HepG2 (cell line): ENCODE results near the gene RPLP2. TPM values are rescaled to one million over a fixed set of nuclear protein-coding genes. Genes with fewer than 3 reads are reported as not detected.

Experiments
- CBFB ChIP-seq: sonication (generic); formaldehyde crosslinking; IDR thresholded peaks from 2 replicates; pipeline ENCODE4 v1.4.0; 2020; ENCODE audit warnings: missing genetic modification reagents
- CBX1 ChIP-seq: IDR thresholded peaks from one replicate; pipeline ENCODE4 v1.6.1; 2016; ENCODE audit warnings: antibody characterized with exemption, low read depth
- HDAC6 ChIP-seq: fragments of 200-600 bp; sonication (generic); IDR thresholded peaks from 2 replicates; pipeline ENCODE4 v1.7.0; 2017; ENCODE audit warnings: mild to moderate bottlenecking, antibody characterized with exemption, low read length, low read depth
- IKZF4 ChIP-seq: sonication (generic); formaldehyde crosslinking; IDR thresholded peaks from 2 replicates; pipeline ENCODE4 v1.5.1; 2020; ENCODE audit warnings: borderline replicate concordance, mild to moderate bottlenecking, low read depth, missing genetic modification reagents; ENCODE audit errors: not compliant biosample characterization
- KDM5A ChIP-seq: fragments of 200-600 bp; sonication (generic); IDR thresholded peaks from 2 replicates; pipeline ENCODE4 v1.7.0; 2018; ENCODE audit warnings: antibody characterized with exemption, mild to moderate bottlenecking, low read length, borderline replicate concordance
- TBX3 ChIP-seq: fragments of 450-650 bp; IDR thresholded peaks from 2 replicates; pipeline ENCODE4 v1.6.1; 2017; ENCODE audit warnings: antibody characterized with exemption, mild to moderate bottlenecking, inconsistent platforms, borderline replicate concordance
- TEAD3 ChIP-seq: optimal IDR thresholded peaks from 2 replicates; pipeline ENCODE3; 2016; ENCODE audit warnings: borderline replicate concordance
- WIZ ChIP-seq: sonication (generic); formaldehyde crosslinking; IDR thresholded peaks from 2 replicates; pipeline ENCODE4 v1.5.1; 2020; ENCODE audit warnings: mild to moderate bottlenecking, missing genetic modification reagents
- ZBTB42 ChIP-seq: sonication (generic); formaldehyde crosslinking; IDR thresholded peaks from 2 replicates; pipeline ENCODE4 v1.5.0; 2020; ENCODE audit warnings: mild to moderate bottlenecking, missing genetic modification reagents
- ZMAT3 ChIP-seq: sonication (generic); formaldehyde crosslinking; conservative IDR thresholded peaks from 2 replicates; pipeline ENCODE4 v1.7.0; 2021; ENCODE audit warnings: missing genetic modification reagents
- ZNF446 ChIP-seq: sonication (generic); formaldehyde crosslinking; IDR thresholded peaks from 2 replicates; pipeline ENCODE4 v1.5.0; 2020; ENCODE audit warnings: mild to moderate bottlenecking, missing genetic modification reagents
- ZNF564 ChIP-seq: sonication (generic); formaldehyde crosslinking; IDR thresholded peaks from 2 replicates; pipeline ENCODE4 v1.8.1; 2023; ENCODE audit warnings: mild to moderate bottlenecking, missing genetic modification reagents
- ZNF724P ChIP-seq: sonication (generic); formaldehyde crosslinking; IDR thresholded peaks from 2 replicates; pipeline ENCODE4 v1.8.0; 2022; ENCODE audit warnings: missing genetic modification reagents, borderline replicate concordance
- polyA plus RNA-seq, 8 experiments: library from polyadenylated mRNA; depleted of rRNA in 3 of 8; stranded (reverse) in 7 of 8; unstranded in 1 of 8; fragments of >200 nt; fragmentation: Illumina TruSeq in 4 of 8; extraction: Trizol in 4 of 8; gene quantifications; 2 replicates each; pipeline versions ENCODE4 v1.2.1 to v1.2.3, GENCODE V29; 2011 to 2016; ENCODE audit warnings: low read depth in 4 of 8, missing spikeins in 1 of 8, mixed read lengths in 1 of 8; ENCODE audit not compliant: insufficient read depth in 1 of 8
- total RNA-seq, 5 experiments: library from RNA; depleted of rRNA; stranded (reverse); fragments of >200 nt; fragmentation: Illumina TruSeq; extraction: Trizol; gene quantifications; 2 replicates each; pipeline ENCODE4 v1.2.3, GENCODE V29; 2016; ENCODE audit warnings: low read depth in 1 of 5
- TF ChIP-seq, protein P1 (sequence below): sonication (generic); formaldehyde crosslinking; IDR thresholded peaks from 2 replicates; pipeline ENCODE4 v1.8.0; 2022; ENCODE audit warnings: mild to moderate bottlenecking, missing genetic modification reagents
- TF ChIP-seq, protein P2 (sequence below): sonication (generic); formaldehyde crosslinking; IDR thresholded peaks from 2 replicates; pipeline ENCODE4 v1.4.0; 2020; ENCODE audit warnings: missing genetic modification reagents
- TF ChIP-seq, protein P3 (sequence below): fragments of 450-650 bp; IDR thresholded peaks from 2 replicates; pipeline ENCODE4 v1.6.1; 2017
- TF ChIP-seq, protein P4 (sequence below): sonication (generic); formaldehyde crosslinking; IDR thresholded peaks from 2 replicates; pipeline ENCODE4 v1.5.0; 2020; ENCODE audit warnings: mild to moderate bottlenecking, missing genetic modification reagents, borderline replicate concordance
- TF ChIP-seq, protein P5 (sequence below): sonication (generic); formaldehyde crosslinking; IDR thresholded peaks from 2 replicates; pipeline ENCODE4 v1.4.0; 2020; ENCODE audit warnings: low read depth, mild to moderate bottlenecking, missing genetic modification reagents
- TF ChIP-seq, protein P6 (sequence below): sonication (generic); formaldehyde crosslinking; IDR thresholded peaks from 2 replicates; pipeline ENCODE4 v1.4.0; 2020; ENCODE audit warnings: missing genetic modification reagents, borderline replicate concordance
- TF ChIP-seq, protein P7 (sequence below): sonication (generic); formaldehyde crosslinking; IDR thresholded peaks from 2 replicates; pipeline ENCODE4 v1.8.1; 2023; ENCODE audit warnings: missing genetic modification reagents, mild to moderate bottlenecking, borderline replicate concordance

RPLP2 gene
- total and polyA plus RNA-seq, 2 of the 13 experiments (the other 11 are each of a cell fraction or from before 2014, with no cell fraction given) = 978 to 2,106 TPM

DNA sequence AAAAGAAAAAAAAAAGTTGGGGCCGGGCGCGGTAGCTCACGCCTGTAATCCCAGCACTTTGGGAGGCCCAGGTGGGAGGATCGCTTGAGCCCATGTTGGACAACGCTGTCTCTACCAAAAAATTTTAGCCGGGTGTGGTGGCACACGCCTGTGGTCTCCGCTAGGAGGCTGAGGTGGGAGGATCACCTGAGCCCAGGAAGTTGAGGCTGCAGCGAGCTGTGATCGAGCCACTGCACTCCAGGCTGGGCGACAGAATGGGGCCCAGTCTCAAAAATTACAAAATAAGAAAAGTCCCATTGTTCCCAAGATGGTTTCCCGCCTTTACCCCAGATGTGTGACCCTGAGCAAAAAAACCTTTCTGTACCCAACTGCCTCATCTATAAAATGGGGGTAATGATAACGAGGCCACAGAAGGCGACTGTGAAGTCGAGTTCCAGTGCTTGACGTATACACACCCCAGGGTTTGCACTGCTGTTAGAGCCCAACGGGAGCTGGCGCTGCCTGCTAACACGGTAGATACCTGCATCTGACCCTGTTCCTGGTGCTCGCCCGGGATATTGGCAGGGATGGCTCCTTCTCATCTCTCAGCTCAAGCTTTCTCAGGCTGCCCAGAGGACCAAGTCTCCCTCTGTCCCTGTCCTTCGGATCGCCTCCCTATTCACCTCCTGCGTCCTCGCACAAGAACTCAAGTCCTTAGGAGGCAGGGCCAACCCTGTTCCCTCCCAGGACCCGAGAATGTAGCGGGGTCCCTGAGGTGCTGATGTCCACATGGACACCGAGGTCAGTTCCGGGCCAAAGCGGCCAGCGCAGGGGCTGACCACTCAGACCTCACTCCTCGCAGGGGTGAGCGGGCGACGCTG is 1.1 kb upstream of the RPLP2 start (continued):
- TF ChIP-seq ZNF446 (CRISPR knock-in tag) (no peak), HDAC6 (no peak), TEAD3 (no peak), CBX1 (no peak), WIZ (CRISPR knock-in tag) (no peak), ZNF724P (no peak), IKZF4 (CRISPR knock-in tag) (no peak), KDM5A (no peak; the same call in 1 of the 2 replicates), TBX3 (no peak), ZNF564 (CRISPR knock-in tag) (0 out of 2 replicates have a peak, but pooled peaks have one; percentile 15), CBFB (CRISPR knock-in tag) (no peak), ZMAT3 (no peak), ZBTB42 (CRISPR knock-in tag) (no peak)
- TF ChIP-seq, protein P1, sequence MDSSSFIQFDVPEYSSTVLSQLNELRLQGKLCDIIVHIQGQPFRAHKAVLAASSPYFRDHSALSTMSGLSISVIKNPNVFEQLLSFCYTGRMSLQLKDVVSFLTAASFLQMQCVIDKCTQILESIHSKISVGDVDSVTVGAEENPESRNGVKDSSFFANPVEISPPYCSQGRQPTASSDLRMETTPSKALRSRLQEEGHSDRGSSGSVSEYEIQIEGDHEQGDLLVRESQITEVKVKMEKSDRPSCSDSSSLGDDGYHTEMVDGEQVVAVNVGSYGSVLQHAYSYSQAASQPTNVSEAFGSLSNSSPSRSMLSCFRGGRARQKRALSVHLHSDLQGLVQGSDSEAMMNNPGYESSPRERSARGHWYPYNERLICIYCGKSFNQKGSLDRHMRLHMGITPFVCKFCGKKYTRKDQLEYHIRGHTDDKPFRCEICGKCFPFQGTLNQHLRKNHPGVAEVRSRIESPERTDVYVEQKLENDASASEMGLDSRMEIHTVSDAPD = no peak
- TF ChIP-seq, protein P2, sequence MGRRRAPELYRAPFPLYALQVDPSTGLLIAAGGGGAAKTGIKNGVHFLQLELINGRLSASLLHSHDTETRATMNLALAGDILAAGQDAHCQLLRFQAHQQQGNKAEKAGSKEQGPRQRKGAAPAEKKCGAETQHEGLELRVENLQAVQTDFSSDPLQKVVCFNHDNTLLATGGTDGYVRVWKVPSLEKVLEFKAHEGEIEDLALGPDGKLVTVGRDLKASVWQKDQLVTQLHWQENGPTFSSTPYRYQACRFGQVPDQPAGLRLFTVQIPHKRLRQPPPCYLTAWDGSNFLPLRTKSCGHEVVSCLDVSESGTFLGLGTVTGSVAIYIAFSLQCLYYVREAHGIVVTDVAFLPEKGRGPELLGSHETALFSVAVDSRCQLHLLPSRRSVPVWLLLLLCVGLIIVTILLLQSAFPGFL (CRISPR knock-in tag) = no peak
- TF ChIP-seq, protein P3, sequence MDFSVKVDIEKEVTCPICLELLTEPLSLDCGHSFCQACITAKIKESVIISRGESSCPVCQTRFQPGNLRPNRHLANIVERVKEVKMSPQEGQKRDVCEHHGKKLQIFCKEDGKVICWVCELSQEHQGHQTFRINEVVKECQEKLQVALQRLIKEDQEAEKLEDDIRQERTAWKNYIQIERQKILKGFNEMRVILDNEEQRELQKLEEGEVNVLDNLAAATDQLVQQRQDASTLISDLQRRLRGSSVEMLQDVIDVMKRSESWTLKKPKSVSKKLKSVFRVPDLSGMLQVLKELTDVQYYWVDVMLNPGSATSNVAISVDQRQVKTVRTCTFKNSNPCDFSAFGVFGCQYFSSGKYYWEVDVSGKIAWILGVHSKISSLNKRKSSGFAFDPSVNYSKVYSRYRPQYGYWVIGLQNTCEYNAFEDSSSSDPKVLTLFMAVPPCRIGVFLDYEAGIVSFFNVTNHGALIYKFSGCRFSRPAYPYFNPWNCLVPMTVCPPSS = no peak
- TF ChIP-seq, protein P4, sequence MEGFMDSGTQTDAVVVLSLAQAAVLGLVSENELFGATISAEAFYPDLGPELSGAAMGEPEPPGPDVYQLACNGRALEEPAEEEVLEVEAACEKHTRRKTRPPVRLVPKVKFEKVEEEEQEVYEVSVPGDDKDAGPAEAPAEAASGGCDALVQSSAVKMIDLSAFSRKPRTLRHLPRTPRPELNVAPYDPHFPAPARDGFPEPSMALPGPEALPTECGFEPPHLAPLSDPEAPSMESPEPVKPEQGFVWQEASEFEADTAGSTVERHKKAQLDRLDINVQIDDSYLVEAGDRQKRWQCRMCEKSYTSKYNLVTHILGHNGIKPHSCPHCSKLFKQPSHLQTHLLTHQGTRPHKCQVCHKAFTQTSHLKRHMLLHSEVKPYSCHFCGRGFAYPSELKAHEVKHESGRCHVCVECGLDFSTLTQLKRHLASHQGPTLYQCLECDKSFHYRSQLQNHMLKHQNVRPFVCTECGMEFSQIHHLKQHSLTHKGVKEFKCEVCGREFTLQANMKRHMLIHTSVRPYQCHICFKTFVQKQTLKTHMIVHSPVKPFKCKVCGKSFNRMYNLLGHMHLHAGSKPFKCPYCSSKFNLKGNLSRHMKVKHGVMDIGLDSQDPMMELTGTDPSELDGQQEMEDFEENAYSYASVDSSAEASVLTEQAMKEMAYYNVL (CRISPR knock-in tag) = no peak
- TF ChIP-seq, protein P5, sequence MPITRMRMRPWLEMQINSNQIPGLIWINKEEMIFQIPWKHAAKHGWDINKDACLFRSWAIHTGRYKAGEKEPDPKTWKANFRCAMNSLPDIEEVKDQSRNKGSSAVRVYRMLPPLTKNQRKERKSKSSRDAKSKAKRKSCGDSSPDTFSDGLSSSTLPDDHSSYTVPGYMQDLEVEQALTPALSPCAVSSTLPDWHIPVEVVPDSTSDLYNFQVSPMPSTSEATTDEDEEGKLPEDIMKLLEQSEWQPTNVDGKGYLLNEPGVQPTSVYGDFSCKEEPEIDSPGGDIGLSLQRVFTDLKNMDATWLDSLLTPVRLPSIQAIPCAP (CRISPR knock-in tag) = no peak
- TF ChIP-seq, protein P6, sequence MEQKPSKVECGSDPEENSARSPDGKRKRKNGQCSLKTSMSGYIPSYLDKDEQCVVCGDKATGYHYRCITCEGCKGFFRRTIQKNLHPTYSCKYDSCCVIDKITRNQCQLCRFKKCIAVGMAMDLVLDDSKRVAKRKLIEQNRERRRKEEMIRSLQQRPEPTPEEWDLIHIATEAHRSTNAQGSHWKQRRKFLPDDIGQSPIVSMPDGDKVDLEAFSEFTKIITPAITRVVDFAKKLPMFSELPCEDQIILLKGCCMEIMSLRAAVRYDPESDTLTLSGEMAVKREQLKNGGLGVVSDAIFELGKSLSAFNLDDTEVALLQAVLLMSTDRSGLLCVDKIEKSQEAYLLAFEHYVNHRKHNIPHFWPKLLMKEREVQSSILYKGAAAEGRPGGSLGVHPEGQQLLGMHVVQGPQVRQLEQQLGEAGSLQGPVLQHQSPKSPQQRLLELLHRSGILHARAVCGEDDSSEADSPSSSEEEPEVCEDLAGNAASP = no peak
- TF ChIP-seq, protein P7, sequence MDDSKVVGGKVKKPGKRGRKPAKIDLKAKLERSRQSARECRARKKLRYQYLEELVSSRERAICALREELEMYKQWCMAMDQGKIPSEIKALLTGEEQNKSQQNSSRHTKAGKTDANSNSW = peak; percentile 3; the same call in 1 of the 2 replicates
